GM12878 (cell line): ENCODE results near the gene SIPA1. TPM values are rescaled to one million over a fixed set of nuclear protein-coding genes. Genes with fewer than 3 reads are reported as not detected.

Experiments
- EED ChIP-seq: sonication (generic); IDR thresholded peaks from 2 replicates; pipeline ENCODE4 v1.6.1; 2016; ENCODE audit warnings: antibody characterized with exemption, low read depth
- ELK1 ChIP-seq: IDR thresholded peaks from 2 replicates; pipeline ENCODE4 v1.6.1; 2012; ENCODE audit warnings: low read depth, low read length, improper control_type of control experiment
- EZH2 ChIP-seq: IDR thresholded peaks from 2 replicates; pipeline ENCODE4 v1.6.1; 2012; ENCODE audit warnings: low read depth, mild to moderate bottlenecking, control low read depth, inconsistent platforms, low read length, borderline replicate concordance; ENCODE audit not compliant: control insufficient read depth
- GATAD2B ChIP-seq: fragments of 450-650 bp; conservative IDR thresholded peaks from 2 replicates; pipeline ENCODE4 v1.6.1; 2017; ENCODE audit warnings: low read depth, mild to moderate bottlenecking, moderate library complexity
- JUND ChIP-seq: IDR thresholded peaks from 2 replicates; pipeline ENCODE4 v1.6.1; 2012; ENCODE audit warnings: low read depth, mild to moderate bottlenecking, low read length, improper control_type of control experiment, moderate library complexity
- KDM1A ChIP-seq: fragments of 200-600 bp; sonication (generic); IDR thresholded peaks from 2 replicates; pipeline ENCODE4 v1.6.1; 2016; ENCODE audit warnings: borderline replicate concordance
- NFYA ChIP-seq: IDR thresholded peaks from 2 replicates; pipeline ENCODE4 v1.6.1; 2011; ENCODE audit warnings: low read depth, mild to moderate bottlenecking, low read length, improper control_type of control experiment, borderline replicate concordance
- RELA ChIP-seq: fragments of 450-650 bp; IDR thresholded peaks from 2 replicates; pipeline ENCODE4 v1.8.0; 2014; ENCODE audit warnings: borderline replicate concordance; ENCODE audit not compliant: partially characterized antibody
- SKIL ChIP-seq: fragments of 450-650 bp; IDR thresholded peaks from 2 replicates; pipeline ENCODE4 v1.6.1; 2017; ENCODE audit warnings: mild to moderate bottlenecking, low read depth, inconsistent platforms; ENCODE audit not compliant: poor library complexity, severe bottlenecking
- SP1 ChIP-seq: IDR thresholded peaks from one replicate; pipeline ENCODE4 v1.6.1; 2011; ENCODE audit warnings: low read depth, low read length
- ZBTB4 ChIP-seq: fragments of 450-650 bp; formaldehyde crosslinking; IDR thresholded peaks from 2 replicates; pipeline ENCODE4 v1.4.0; 2022; ENCODE audit warnings: mild to moderate bottlenecking, moderate library complexity
- ZNF687 ChIP-seq: fragments of 450-650 bp; IDR thresholded peaks from 2 replicates; pipeline ENCODE4 v1.6.1; 2017; ENCODE audit warnings: mild to moderate bottlenecking, moderate library complexity
- polyA plus RNA-seq, 11 experiments: library from polyadenylated mRNA; depleted of rRNA in 4 of 11; unstranded in 6 of 11; stranded (reverse) in 5 of 11; fragments of >200 nt; fragmentation: Nextera tagmentation in 4 of 11; fragmentation: Illumina TruSeq in 1 of 11; extraction: Ambion mirVana in 4 of 11; extraction: Trizol in 1 of 11; gene quantifications; 1 replicate in 1 of 11; 2 replicates in 10 of 11; pipeline versions ENCODE4 v1.2.1 to v1.2.3, GENCODE V29; 2011 to 2016; ENCODE audit warnings: inconsistent platforms in 2 of 11, missing spikeins in 2 of 11, low read depth in 1 of 11
- total RNA-seq, 4 experiments: library from RNA; depleted of rRNA in 3 of 4; stranded (reverse); fragments of >200 nt in 3 of 4; fragmentation: Illumina TruSeq in 1 of 4; extraction: Trizol in 1 of 4; gene quantifications; 2 replicates each; pipeline versions ENCODE4 v1.2.1 to v1.2.3, GENCODE V29; 2013 to 2021
- TF ChIP-seq, protein P1 (sequence below): fragments of 150-350 bp; IDR thresholded peaks from 2 replicates; pipeline ENCODE4 v1.6.1; 2016; ENCODE audit warnings: low read depth, low read length

SIPA1 gene
- total and polyA plus RNA-seq, 10 of the 15 experiments (the other 5 are each of a cell fraction or from before 2014, with no cell fraction given), result 1.0 to 139 (median 33.4) TPM

- TF ChIP-seq ZNF687 (peak; percentile 62), EED (0 out of 2 replicates have a peak, but pooled peaks have one; percentile 4), JUND (0 out of 2 replicates have a peak, but pooled peaks have one; percentile 44), NFYA (no peak), KDM1A (no peak), GATAD2B (peak; percentile 72; the same call in 1 of the 2 replicates), ELK1 (peak; percentile 57), ZBTB4 (CRISPR knock-in tag) (no peak), EZH2 (no peak), SKIL (peak; percentile 13), SP1 (peak; percentile 56), RELA (no peak)
- TF ChIP-seq, protein P1, sequence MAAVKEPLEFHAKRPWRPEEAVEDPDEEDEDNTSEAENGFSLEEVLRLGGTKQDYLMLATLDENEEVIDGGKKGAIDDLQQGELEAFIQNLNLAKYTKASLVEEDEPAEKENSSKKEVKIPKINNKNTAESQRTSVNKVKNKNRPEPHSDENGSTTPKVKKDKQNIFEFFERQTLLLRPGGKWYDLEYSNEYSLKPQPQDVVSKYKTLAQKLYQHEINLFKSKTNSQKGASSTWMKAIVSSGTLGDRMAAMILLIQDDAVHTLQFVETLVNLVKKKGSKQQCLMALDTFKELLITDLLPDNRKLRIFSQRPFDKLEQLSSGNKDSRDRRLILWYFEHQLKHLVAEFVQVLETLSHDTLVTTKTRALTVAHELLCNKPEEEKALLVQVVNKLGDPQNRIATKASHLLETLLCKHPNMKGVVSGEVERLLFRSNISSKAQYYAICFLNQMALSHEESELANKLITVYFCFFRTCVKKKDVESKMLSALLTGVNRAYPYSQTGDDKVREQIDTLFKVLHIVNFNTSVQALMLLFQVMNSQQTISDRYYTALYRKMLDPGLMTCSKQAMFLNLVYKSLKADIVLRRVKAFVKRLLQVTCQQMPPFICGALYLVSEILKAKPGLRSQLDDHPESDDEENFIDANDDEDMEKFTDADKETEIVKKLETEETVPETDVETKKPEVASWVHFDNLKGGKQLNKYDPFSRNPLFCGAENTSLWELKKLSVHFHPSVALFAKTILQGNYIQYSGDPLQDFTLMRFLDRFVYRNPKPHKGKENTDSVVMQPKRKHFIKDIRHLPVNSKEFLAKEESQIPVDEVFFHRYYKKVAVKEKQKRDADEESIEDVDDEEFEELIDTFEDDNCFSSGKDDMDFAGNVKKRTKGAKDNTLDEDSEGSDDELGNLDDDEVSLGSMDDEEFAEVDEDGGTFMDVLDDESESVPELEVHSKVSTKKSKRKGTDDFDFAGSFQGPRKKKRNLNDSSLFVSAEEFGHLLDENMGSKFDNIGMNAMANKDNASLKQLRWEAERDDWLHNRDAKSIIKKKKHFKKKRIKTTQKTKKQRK, result no peak
Measured at GRCh38 chr11:65662799-65663638, 25.1 kb downstream of the SIPA1 start, which contains the start of gene RELA (continued).
